Measurements from ENCODE around the gene EXO1. TPM values are rescaled to one million over a fixed set of nuclear protein-coding genes. Genes with fewer than 3 reads are reported as not detected.
"Not testable (repeated sequence)": the region's sequence is repeated elsewhere in the genome, so short reads cannot be mapped to it uniquely, and the experiment has no call there.

EXO1 gene
- 6.2 and 14.2 TPM in 2 replicates for total RNA-seq (2014; rRNA removed; shearing (Covaris generic))
- polyA plus RNA-seq (2016; fragmentation: Nextera tagmentation; extraction: Ambion mirVana), result 6.2 and 6.3 TPM in 2 replicates

DNA sequence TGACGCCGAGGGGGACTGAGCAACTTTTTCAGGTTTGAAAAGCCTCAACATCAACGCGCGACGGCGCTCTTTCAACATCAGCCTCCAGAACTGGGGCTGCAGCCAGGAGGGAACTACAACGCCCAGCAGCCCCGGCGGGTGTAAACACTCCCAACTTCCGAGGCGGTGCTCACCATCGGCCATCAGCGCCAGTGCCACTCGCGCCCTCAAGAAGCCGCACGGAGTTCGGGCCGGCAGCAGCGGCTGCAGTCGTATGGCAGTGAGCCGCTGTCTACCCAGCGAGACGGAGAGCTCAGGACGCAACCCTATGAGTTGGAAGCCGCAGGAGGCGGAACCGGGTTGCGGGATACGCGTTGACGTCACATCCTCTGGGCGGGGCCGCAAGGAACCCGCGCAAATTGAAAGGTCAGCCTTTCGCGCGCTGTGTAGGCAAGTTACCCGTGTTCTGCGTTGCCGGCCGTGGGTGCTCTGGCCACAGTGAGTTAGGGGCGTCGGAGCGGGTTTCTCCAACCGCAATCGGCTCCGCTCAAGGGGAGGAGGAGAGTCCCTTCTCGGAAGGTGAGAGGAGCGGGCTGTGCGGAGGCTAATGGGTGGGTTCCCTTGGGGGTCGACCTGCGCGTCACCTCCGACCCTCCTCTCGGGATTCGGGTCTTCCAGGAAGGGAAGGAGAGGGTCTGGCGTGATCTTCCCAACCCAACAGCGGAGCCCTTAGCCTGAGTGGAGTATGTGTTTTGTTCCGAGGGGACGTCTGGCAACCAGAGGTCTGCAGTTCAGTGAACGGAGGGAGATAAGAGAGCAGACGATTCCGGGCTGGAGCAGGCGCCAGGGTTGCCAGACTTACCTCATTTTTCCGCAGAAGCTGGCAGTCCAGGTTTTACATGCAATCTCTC is at the start of gene EXO1:
TSS of gene EXO1 (plus strand) at position 409 of the 890 bp plus-strand sequence. CDS start 2,222 bp downstream, outside the sequence.
- in situ Hi-C loops (cut with MboI), result no loop called here

DNA sequence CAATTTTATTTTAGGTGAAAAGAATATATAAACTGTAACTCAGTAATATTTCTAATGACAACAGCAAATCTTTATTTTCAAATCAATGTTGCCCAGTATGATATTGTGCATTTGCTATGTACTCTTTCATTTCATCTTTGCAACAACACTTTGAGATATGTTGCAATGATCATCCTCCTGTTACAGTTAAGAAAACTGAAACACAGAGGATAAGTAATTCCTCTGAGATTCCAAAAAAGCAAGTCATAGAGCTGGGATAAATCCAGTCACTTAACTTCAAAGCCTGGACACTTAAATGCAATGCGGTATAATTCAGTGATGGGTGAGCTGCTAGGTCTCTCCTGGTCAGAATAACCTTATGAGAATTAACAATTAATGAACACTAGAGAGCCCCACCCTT is 48.6 kb upstream of the EXO1 start:
- H3K9me2 ChIP-seq (ENCODE audit: insufficient read depth), result no peaks in the 10 kb centered on the region
- no peaks in the 10 kb centered on the region for H3K27me3 ChIP-seq (replicated peaks; ENCODE audit: insufficient read depth)
- H3K4me3 ChIP-seq, result no peak overlapping the region
- DNase-seq, result peak; percentile 65
- in situ Hi-C loops (cut with MboI), result no loop called here
- no peak overlapping the region for H3K27ac ChIP-seq
- H3K79me2 ChIP-seq (ENCODE audit: insufficient read depth), result no peaks in the 10 kb centered on the region
- H3K9ac ChIP-seq, result no peak overlapping the region
- WGBS, 2 experiments (ENCODE audit: low coverage in 1 of 2, low lambda C conversion rate in 2 of 2, missing lambda C conversion rate in 2 of 2), result 40 to 63% methylated on average over 1 of the region's 1 CpG
- TF ChIP-seq EZH2phosphoT487 (IDR thresholded peaks at IDR 0.05; ENCODE audit: insufficient read depth, low read depth), result no peak
- TF ChIP-seq EZH2 (IDR thresholded peaks at IDR 0.05; ENCODE audit: insufficient read depth, poor library complexity, severe bottlenecking), result no peak
- peak overlapping the region; percentile 9 for H3K4me2 ChIP-seq (ENCODE audit: unreplicated experiment)
- H3F3A ChIP-seq (ENCODE audit: insufficient read depth), result no peaks in the 10 kb centered on the region
- H4K20me1 ChIP-seq (ENCODE audit: insufficient read depth), result no peaks in the 10 kb centered on the region
- H3K4me1 ChIP-seq (ENCODE audit: insufficient read depth), result no peaks in the 10 kb centered on the region
- no peak overlapping the region for H2AFZ ChIP-seq
- H3K36me3 ChIP-seq (ENCODE audit: low read depth), result no peaks in the 10 kb centered on the region
- no peaks in the 10 kb centered on the region for H3K9me3 ChIP-seq (ENCODE audit: low read depth)

More for the DNA sequence above, at the start of gene EXO1:
- H3K4me3 ChIP-seq, result peak within 1 kb of the TSS; percentile 83
- 1 to 2% methylated on average over 67 to 68 of the region's 68 CpGs for whole genome bisulfite sequencing, 2 experiments (ENCODE audit: low coverage in 1 of 2, low lambda C conversion rate in 2 of 2, missing lambda C conversion rate in 2 of 2)
- H4K20me1 ChIP-seq (ENCODE audit: insufficient read depth), result no peaks in the 10 kb centered on the region
- H3K9me3 ChIP-seq (ENCODE audit: low read depth), result no peaks in the 10 kb centered on the region
- peak within 1 kb of the TSS; percentile 84 for H3K9ac ChIP-seq
- peaks cover 6% of the 10 kb centered on the region; the same call in 1 of the 2 replicates for H3F3A ChIP-seq (ENCODE audit: insufficient read depth)
- no peaks in the 10 kb centered on the region for H3K27me3 ChIP-seq (replicated peaks; ENCODE audit: insufficient read depth)
- H3K4me2 ChIP-seq (ENCODE audit: unreplicated experiment), result peak within 1 kb of the TSS; percentile 99
- H3K9me2 ChIP-seq (ENCODE audit: insufficient read depth), result no peaks in the 10 kb centered on the region
- H3K27ac ChIP-seq, result peak within 1 kb of the TSS; percentile 93
- no peaks in the 10 kb centered on the region for H3K36me3 ChIP-seq (ENCODE audit: low read depth)
- peak within 1 kb of the TSS; percentile 99 for H2AFZ ChIP-seq
- peaks cover 18% of the 10 kb centered on the region for H3K79me2 ChIP-seq (ENCODE audit: insufficient read depth)
- DNase-seq, result peak; percentile 99
- peaks cover 13% of the 10 kb centered on the region for H3K4me1 ChIP-seq (ENCODE audit: insufficient read depth)
- TF ChIP-seq EZH2 (IDR thresholded peaks at IDR 0.05; ENCODE audit: insufficient read depth, poor library complexity, severe bottlenecking) (no peak), EZH2phosphoT487 (IDR thresholded peaks at IDR 0.05; ENCODE audit: insufficient read depth, low read depth) (no peak)

DNA sequence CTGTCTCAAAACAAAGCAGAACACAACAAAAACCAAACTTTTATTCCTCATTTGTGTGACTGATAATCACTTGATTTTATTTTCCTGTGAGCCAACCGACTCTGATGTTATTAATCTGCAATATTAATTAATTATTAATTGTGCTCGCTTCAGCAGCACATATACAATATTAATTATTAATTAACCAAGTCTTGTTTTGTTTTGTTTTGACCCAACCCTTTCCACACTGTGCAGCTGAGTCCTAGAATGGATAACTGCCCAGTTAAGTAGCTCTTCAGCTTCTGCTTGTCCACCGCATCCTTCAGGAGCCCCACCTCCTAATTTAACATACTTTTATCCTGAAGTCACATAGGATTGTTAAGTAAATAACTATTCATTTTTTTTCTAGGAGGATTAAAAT is 47.4 kb upstream of the EXO1 start:
- no peaks in the 10 kb centered on the region for H3K9me3 ChIP-seq (ENCODE audit: low read depth)
- in situ Hi-C loops (cut with MboI), result no loop called here
- no peak overlapping the region for H3K4me2 ChIP-seq (ENCODE audit: unreplicated experiment)
- TF ChIP-seq EZH2phosphoT487 (IDR thresholded peaks at IDR 0.05; ENCODE audit: insufficient read depth, low read depth) (no peak), EZH2 (IDR thresholded peaks at IDR 0.05; ENCODE audit: insufficient read depth, poor library complexity, severe bottlenecking) (no peak)
- no peaks in the 10 kb centered on the region for H3F3A ChIP-seq (ENCODE audit: insufficient read depth)
- no peaks in the 10 kb centered on the region for H3K27me3 ChIP-seq (replicated peaks; ENCODE audit: insufficient read depth)
- no peaks in the 10 kb centered on the region for H3K36me3 ChIP-seq (ENCODE audit: low read depth)
- H3K27ac ChIP-seq, result no peak overlapping the region
- no peaks in the 10 kb centered on the region for H3K4me1 ChIP-seq (ENCODE audit: insufficient read depth)
- H3K9me2 ChIP-seq (ENCODE audit: insufficient read depth), result no peaks in the 10 kb centered on the region
- H3K4me3 ChIP-seq, result no peak overlapping the region
- no peak overlapping the region for H2AFZ ChIP-seq
- no peaks in the 10 kb centered on the region for H4K20me1 ChIP-seq (ENCODE audit: insufficient read depth)
- peak; percentile 23 for DNase-seq
- no peaks in the 10 kb centered on the region for H3K79me2 ChIP-seq (ENCODE audit: insufficient read depth)
- H3K9ac ChIP-seq, result no peak overlapping the region
- WGBS, 2 experiments (ENCODE audit: low coverage in 1 of 2, low lambda C conversion rate in 2 of 2, missing lambda C conversion rate in 2 of 2), result 51% methylated on average over 3 of the region's 3 CpGs

DNA sequence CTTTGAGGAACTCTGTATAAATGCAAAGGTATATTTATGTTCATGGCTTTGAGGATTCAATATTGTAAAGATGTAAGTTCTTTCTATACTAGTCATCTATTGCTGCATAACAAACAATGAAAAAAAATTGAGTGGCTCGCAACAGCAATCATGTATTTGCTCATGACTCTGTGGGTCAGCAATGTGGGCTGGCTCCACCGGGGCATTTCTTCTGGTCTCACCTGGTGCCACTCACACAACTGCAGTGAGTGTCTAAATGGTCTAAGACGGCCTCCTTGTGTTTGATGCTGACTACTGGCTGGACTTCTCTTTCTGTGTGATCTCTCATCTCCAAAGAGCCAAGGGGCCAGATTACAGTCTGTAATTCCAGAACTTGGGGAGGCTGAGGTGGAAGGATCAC is 45.1 kb upstream of the EXO1 start:
- H3K27ac ChIP-seq, result no peak overlapping the region
- H3K27me3 ChIP-seq (replicated peaks; ENCODE audit: insufficient read depth), result no peaks in the 10 kb centered on the region
- H4K20me1 ChIP-seq (ENCODE audit: insufficient read depth), result no peaks in the 10 kb centered on the region
- H3K4me2 ChIP-seq (ENCODE audit: unreplicated experiment), result no peak overlapping the region
- H3K4me1 ChIP-seq (ENCODE audit: insufficient read depth), result no peaks in the 10 kb centered on the region
- TF ChIP-seq EZH2 (IDR thresholded peaks at IDR 0.05; ENCODE audit: insufficient read depth, poor library complexity, severe bottlenecking) (no peak), EZH2phosphoT487 (IDR thresholded peaks at IDR 0.05; ENCODE audit: insufficient read depth, low read depth) (no peak)
- no peaks in the 10 kb centered on the region for H3K79me2 ChIP-seq (ENCODE audit: insufficient read depth)
- WGBS, 2 experiments (ENCODE audit: low coverage in 1 of 2, low lambda C conversion rate in 2 of 2, missing lambda C conversion rate in 2 of 2), result 45 to 66% methylated on average over 3 of the region's 3 CpGs
- H2AFZ ChIP-seq, result no peak overlapping the region
- no peaks in the 10 kb centered on the region for H3K9me2 ChIP-seq (ENCODE audit: insufficient read depth)
- no peaks in the 10 kb centered on the region for H3F3A ChIP-seq (ENCODE audit: insufficient read depth)
- no peaks in the 10 kb centered on the region for H3K36me3 ChIP-seq (ENCODE audit: low read depth)
- no peaks in the 10 kb centered on the region for H3K9me3 ChIP-seq (ENCODE audit: low read depth)
- DNase-seq, result no peak
- no peak overlapping the region for H3K4me3 ChIP-seq
- no peak overlapping the region for H3K9ac ChIP-seq
- in situ Hi-C loops (cut with MboI), result no loop called here

DNA sequence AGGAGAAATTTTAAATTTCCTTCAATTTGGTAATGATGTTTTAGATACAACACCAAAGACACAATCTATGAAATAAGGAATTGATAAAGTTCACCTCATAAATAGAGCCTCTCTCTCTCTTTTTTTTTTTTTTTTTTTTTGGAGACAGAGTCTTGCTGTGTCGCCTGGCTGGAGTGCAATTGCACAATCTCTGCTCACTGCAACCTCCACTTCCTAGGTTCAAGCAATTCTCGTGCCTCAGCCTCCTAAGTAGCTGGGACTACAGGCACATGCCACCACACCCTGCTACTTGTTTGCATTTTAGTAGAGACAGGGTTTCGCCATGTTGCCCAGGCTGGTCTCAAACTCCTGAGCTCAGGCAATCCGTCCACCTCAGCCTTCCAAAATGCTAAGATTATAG is 43.3 kb upstream of the EXO1 start:
- H3K9me2 ChIP-seq (ENCODE audit: insufficient read depth); H2AFZ ChIP-seq; H4K20me1 ChIP-seq (ENCODE audit: insufficient read depth); DNase-seq; H3K9ac ChIP-seq; H3K9me3 ChIP-seq (ENCODE audit: low read depth); H3K4me1 ChIP-seq (ENCODE audit: insufficient read depth); H3K4me3 ChIP-seq; H3K4me2 ChIP-seq (ENCODE audit: unreplicated experiment); in situ Hi-C loops (cut with MboI); H3K27ac ChIP-seq; H3K79me2 ChIP-seq (ENCODE audit: insufficient read depth); H3F3A ChIP-seq (ENCODE audit: insufficient read depth); H3K27me3 ChIP-seq (replicated peaks; ENCODE audit: insufficient read depth); H3K36me3 ChIP-seq (ENCODE audit: low read depth): not testable (repeated sequence)
- 52 to 57% methylated on average over 4 of the region's 4 CpGs for WGBS, 2 experiments (ENCODE audit: low coverage in 1 of 2, low lambda C conversion rate in 2 of 2, missing lambda C conversion rate in 2 of 2)

Data from GM23248 (cell line).